HEK293T (cell line): Measurements from ENCODE around the gene PBXIP1.

Experiments
- CTCF ChIA-PET: fragments of 350-600 bp; formaldehyde crosslinking; extraction: SDS; loops from one replicate; lab custom pipeline; 2021; ENCODE audit warnings: antibody characterized with exemption, inconsistent platforms; lab: Yijun Ruan, JAX
- POLR2A ChIA-PET: fragments of 350-600 bp; formaldehyde crosslinking; extraction: SDS; loops from one replicate; lab custom pipeline; 2020; ENCODE audit warnings: antibody characterized with exemption, inconsistent platforms; lab: Yijun Ruan, JAX
- DNase-seq: peaks from one replicate; pipeline ENCODE4 v3.0.0; 2012; ENCODE audit warnings: mixed read lengths; ENCODE audit errors: extremely low spot score
- ARNT ChIP-seq: fragments of 450-650 bp; IDR thresholded peaks from 2 replicates; pipeline ENCODE4 v1.6.1; 2017; ENCODE audit warnings: mild to moderate bottlenecking
- BHLHE40 ChIP-seq: fragments of 450-650 bp; IDR thresholded peaks from 2 replicates; pipeline ENCODE4 v1.6.1; 2016; ENCODE audit warnings: mild to moderate bottlenecking, moderate library complexity, borderline replicate concordance
- CTBP1 ChIP-seq: fragments of 450-650 bp; IDR thresholded peaks from 2 replicates; pipeline ENCODE4 v1.6.1; 2016; ENCODE audit warnings: borderline replicate concordance
- ELF4 ChIP-seq: fragments of 450-650 bp; IDR thresholded peaks from 2 replicates; pipeline ENCODE4 v1.6.1; 2017; ENCODE audit warnings: antibody characterized with exemption
- FOXA1 ChIP-seq: fragments of 450-650 bp; IDR thresholded peaks from 2 replicates; pipeline ENCODE4 v1.6.1; 2016; ENCODE audit warnings: mild to moderate bottlenecking
- FOXK2 ChIP-seq: fragments of 450-650 bp; IDR thresholded peaks from 2 replicates; pipeline ENCODE4 v1.6.1; 2016; ENCODE audit warnings: mild to moderate bottlenecking
- FOXM1 ChIP-seq: fragments of 450-650 bp; IDR thresholded peaks from 2 replicates; pipeline ENCODE4 v1.6.1; 2017; ENCODE audit warnings: mild to moderate bottlenecking, borderline replicate concordance
- HDGF ChIP-seq: fragments of 450-650 bp; IDR thresholded peaks from 2 replicates; pipeline ENCODE4 v1.6.1; 2017; ENCODE audit warnings: antibody characterized with exemption, borderline replicate concordance
- L3MBTL2 ChIP-seq: fragments of 450-650 bp; conservative IDR thresholded peaks from 2 replicates; pipeline ENCODE4 v1.6.1; 2016; ENCODE audit warnings: mild to moderate bottlenecking
- LEF1 ChIP-seq: fragments of 450-650 bp; IDR thresholded peaks from 2 replicates; pipeline ENCODE4 v1.6.1; 2017; ENCODE audit warnings: mild to moderate bottlenecking, borderline replicate concordance
- NFRKB ChIP-seq: fragments of 450-650 bp; IDR thresholded peaks from 2 replicates; pipeline ENCODE4 v1.6.1; 2016; ENCODE audit warnings: mild to moderate bottlenecking, moderate library complexity
- PKNOX1 ChIP-seq: fragments of 450-650 bp; IDR thresholded peaks from 2 replicates; pipeline ENCODE4 v1.6.1; 2016
- SP1 ChIP-seq: fragments of 450-650 bp; IDR thresholded peaks from 2 replicates; pipeline ENCODE4 v1.6.1; 2017
- SUZ12 ChIP-seq: fragments of 450-650 bp; IDR thresholded peaks from 2 replicates; pipeline ENCODE4 v1.6.1; 2016; ENCODE audit warnings: mild to moderate bottlenecking
- ZNF384 ChIP-seq: fragments of 450-650 bp; IDR thresholded peaks from 2 replicates; pipeline ENCODE4 v1.6.1; 2016

Gene PBXIP1

DNA sequence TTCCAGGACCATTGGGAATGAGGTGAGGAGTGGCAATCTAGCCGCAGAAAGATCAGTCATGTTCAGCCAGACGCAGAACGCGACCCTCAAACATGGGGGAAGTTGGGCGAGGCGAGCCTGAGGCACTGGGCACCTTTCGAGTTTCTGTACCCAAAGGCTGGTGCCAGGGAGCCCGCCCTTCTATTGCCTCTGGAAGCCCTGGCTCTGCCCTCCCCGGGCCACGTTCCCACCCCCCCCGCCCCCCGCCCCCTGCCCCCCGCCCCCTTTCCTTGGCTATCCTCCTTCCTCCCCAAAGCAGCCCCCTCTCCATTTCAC is 44.5 kb upstream of the PBXIP1 start:
- no peak for DNase-seq
- CTCF ChIA-PET: interaction anchor here (0.8 to 7.8 kb wide), 9 partner anchors 12 to 61 kb away, joined by 3 to 45 read pairs (median 5); partner anchors contain the start of genes ADAM15, CKS1B and FLAD1
- POLR2A ChIA-PET: interaction anchor here (0.8 to 3.8 kb wide), 16 partner anchors 8 to 81 kb away, joined by 3 to 43 read pairs (median 6); partner anchors contain the start of genes ADAM15, FLAD1, PBXIP1 and PMVK
- TF ChIP-seq CTBP1 (no peak), SUZ12 (no peak), HDGF (no peak), ELF4 (no peak), PKNOX1 (no peak), FOXA1 (no peak), BHLHE40 (no peak), ARNT (no peak)

- DNase-seq: no peak
- TF ChIP-seq SP1: no peak
- no peak for TF ChIP-seq ZNF384
- no peak for TF ChIP-seq BHLHE40
- TF ChIP-seq L3MBTL2: peak; percentile 96
- TF ChIP-seq FOXM1: no peak
- TF ChIP-seq CTBP1: no peak
- ChIA-PET CTCF (interaction anchor here (0.8 to 7.8 kb wide), 19 partner anchors 9 to 63 kb away, joined by 3 to 45 read pairs (median 4); partner anchors contain the start of genes ADAM15, CKS1B, FLAD1 and PBXIP1), POLR2A (interaction anchor here (0.7 to 3.8 kb wide), 22 partner anchors 8 to 194 kb away, joined by 3 to 43 read pairs (median 5); partner anchors contain the start of genes ADAM15, EFNA3, FLAD1 and PBXIP1)
Observed at GRCh38 chr1:154999571-155000410, 43.9 kb upstream of the PBXIP1 start.

GRCh38 chr1:154998818-154999570 is 43.1 kb upstream of the PBXIP1 start:
- CTCF ChIA-PET: interaction anchor here (0.6 to 7.8 kb wide), 20 partner anchors 9 to 540 kb away, joined by 3 to 45 read pairs (median 4); partner anchors contain the start of genes ADAM15, CKS1B, FLAD1 and PBXIP1
- DNase-seq: peak; percentile 86
- TF ChIP-seq LEF1: no peak
- no peak for TF ChIP-seq L3MBTL2
- TF ChIP-seq HDGF: no peak
- peak; percentile 20; the same call in 1 of the 2 replicates for TF ChIP-seq FOXM1
- no peak for TF ChIP-seq ELF4
- no peak for TF ChIP-seq FOXA1
- TF ChIP-seq NFRKB: no peak
- POLR2A ChIA-PET: interaction anchor here (0.7 to 3.8 kb wide), 17 partner anchors 9 to 195 kb away, joined by 3 to 43 read pairs (median 5); partner anchors contain the start of genes ADAM15, EFNA3, FLAD1 and PMVK

GRCh38 chr1:154998201-154998780 is 42.4 kb upstream of the PBXIP1 start:
- TF ChIP-seq HDGF (no peak), NFRKB (no peak), ELF4 (peak; percentile 38; the same call in 1 of the 2 replicates), SP1 (no peak), FOXA1 (no peak), SUZ12 (no peak), FOXM1 (no peak)
- ChIA-PET CTCF (interaction anchor here (0.6 to 7.8 kb wide), 12 partner anchors 8 to 540 kb away, joined by 3 to 45 read pairs (median 4); partner anchors contain the start of genes CKS1B, FLAD1, PBXIP1 and PYGO2), POLR2A (interaction anchor here (1.0 to 3.8 kb wide), 10 partner anchors 15 to 196 kb away, joined by 3 to 43 read pairs (median 12); partner anchors contain the start of genes ADAM15, FLAD1, PMVK and PYGO2)
- DNase-seq: no peak

- DNase-seq: no peak
- ChIA-PET POLR2A (interaction anchor here (1.0 to 2.2 kb wide), 4 partner anchors 14 to 36 kb away, joined by 4 to 10 read pairs (median 6); partner anchors contain the start of genes CKS1B, FLAD1 and PYGO2), CTCF (interaction anchor here (0.7 to 7.8 kb wide), 8 partner anchors 14 to 64 kb away, joined by 3 to 45 read pairs (median 5); partner anchors contain the start of gene FLAD1)
- TF ChIP-seq PKNOX1 (no peak), SUZ12 (no peak), HDGF (no peak), FOXK2 (no peak), SP1 (no peak), L3MBTL2 (no peak), FOXA1 (no peak), ZNF384 (no peak)
Observed at GRCh38 chr1:154996966-154997701, 41.2 kb upstream of the PBXIP1 start.
